NCI-H510A (cell line): Measurements from ENCODE around the gene ROR2.
A peak's percentile ranks its signal among the peaks of the same experiment; 100 is the strongest.

Experiments used
- DNase-seq: peaks from one replicate; lab custom pipeline; 2025; lab: John Stamatoyannopoulos, UW

The ROR2 gene

GRCh38 chr9:91948597-91949391 is 1.2 kb downstream of the ROR2 start:
- peak; percentile 42 for DNase-seq

GRCh38 chr9:91948101-91948596 is 1.9 kb downstream of the ROR2 start:
- DNase-seq: no peak

GRCh38 chr9:91946653-91947488 is 3.2 kb downstream of the ROR2 start:
- DNase-seq: no peak

- no peak for DNase-seq
Observed at GRCh38 chr9:91946196-91946595, 3.8 kb downstream of the ROR2 start.

- no peak for DNase-seq
Observed at GRCh38 chr9:91945277-91946085, 4.5 kb downstream of the ROR2 start.

GRCh38 chr9:91944711-91945110 is 5.3 kb downstream of the ROR2 start:
- DNase-seq: no peak

- DNase-seq: no peak
Observed at GRCh38 chr9:91943478-91944470, 6.3 kb downstream of the ROR2 start.

- DNase-seq: no peak
Observed at GRCh38 chr9:91942201-91942600, 7.8 kb downstream of the ROR2 start.

- DNase-seq: no peak
Observed at GRCh38 chr9:91939978-91940377, 10.1 kb downstream of the ROR2 start.

- DNase-seq: no peak
Observed at GRCh38 chr9:91937727-91938126, 12.3 kb downstream of the ROR2 start.

- DNase-seq: no peak
Observed at GRCh38 chr9:91937056-91937455, 13.0 kb downstream of the ROR2 start.

- no peak for DNase-seq
Observed at GRCh38 chr9:91935805-91936514, 14.1 kb downstream of the ROR2 start.

- no peak for DNase-seq
Observed at GRCh38 chr9:91935066-91935749, 14.8 kb downstream of the ROR2 start.

- no peak for DNase-seq
Observed at GRCh38 chr9:91934654-91935053, 15.4 kb downstream of the ROR2 start.

GRCh38 chr9:91933556-91934352 is 16.3 kb downstream of the ROR2 start:
- no peak for DNase-seq

- DNase-seq: no peak
Observed at GRCh38 chr9:91930475-91930874, 19.6 kb downstream of the ROR2 start.

GRCh38 chr9:91929331-91929730 is 20.7 kb downstream of the ROR2 start:
- DNase-seq: no peak

- DNase-seq: no peak
Observed at GRCh38 chr9:91927922-91928510, 22.0 kb downstream of the ROR2 start.
